AG04449 (cell line): ENCODE data around the gene MBD1.
"Not testable (repeated sequence)": the region's sequence is repeated elsewhere in the genome, so short reads cannot be mapped to it uniquely, and the experiment has no call there.

ENCODE experiments used
- CTCF ChIA-PET: fragments of 350-600 bp; formaldehyde crosslinking; extraction: SDS; loops from one replicate; lab custom pipeline; 2021; ENCODE audit warnings: antibody characterized with exemption; lab: Yijun Ruan, JAX
- POLR2A ChIA-PET: fragments of 400-600, 350-600 bp; formaldehyde crosslinking; extraction: SDS; loops from one replicate; lab custom pipeline; 2020; ENCODE audit warnings: antibody characterized with exemption, inconsistent platforms; lab: Yijun Ruan, JAX
- DNase-seq: peaks from one replicate; pipeline ENCODE4 v3.0.0-alpha.2; 2010; ENCODE audit warnings: low read depth, low spot score
- H3K4me3 ChIP-seq: 2 replicates; pipeline ENCODE4 v1.5.1; 2011; ENCODE audit warnings: low read depth, mild to moderate bottlenecking, control low read depth, low read length
- TF ChIP-seq, protein P1 (sequence below): IDR thresholded peaks from one replicate; pipeline ENCODE4 v1.5.1; 2011; ENCODE audit warnings: mild to moderate bottlenecking, moderate library complexity, low read length, control low read depth, inconsistent platforms; ENCODE audit not compliant: insufficient read depth; ENCODE audit errors: missing control alignments

Gene MBD1

DNA sequence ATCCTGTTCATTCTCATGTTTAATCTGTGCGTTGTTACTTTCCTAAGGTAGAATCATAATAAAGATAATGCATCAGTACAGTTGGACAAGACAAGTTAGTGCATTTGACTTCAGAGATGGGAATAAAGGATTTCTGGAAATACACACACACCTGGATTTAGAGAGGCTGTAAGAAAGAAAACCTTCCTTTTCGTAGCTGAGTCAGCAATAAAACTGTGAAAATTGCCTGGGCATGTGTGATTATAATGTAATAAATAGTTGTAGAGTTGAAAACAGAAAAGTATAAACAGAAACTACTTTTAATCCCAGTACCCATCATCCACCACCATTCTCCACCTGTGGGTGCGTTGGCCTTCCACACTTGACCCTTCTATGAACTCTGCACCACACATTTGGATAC is 30.4 kb downstream of the MBD1 start:
- DNase-seq, result no peak
- H3K4me3 ChIP-seq, result no peak overlapping the region
- TF ChIP-seq, protein P1, sequence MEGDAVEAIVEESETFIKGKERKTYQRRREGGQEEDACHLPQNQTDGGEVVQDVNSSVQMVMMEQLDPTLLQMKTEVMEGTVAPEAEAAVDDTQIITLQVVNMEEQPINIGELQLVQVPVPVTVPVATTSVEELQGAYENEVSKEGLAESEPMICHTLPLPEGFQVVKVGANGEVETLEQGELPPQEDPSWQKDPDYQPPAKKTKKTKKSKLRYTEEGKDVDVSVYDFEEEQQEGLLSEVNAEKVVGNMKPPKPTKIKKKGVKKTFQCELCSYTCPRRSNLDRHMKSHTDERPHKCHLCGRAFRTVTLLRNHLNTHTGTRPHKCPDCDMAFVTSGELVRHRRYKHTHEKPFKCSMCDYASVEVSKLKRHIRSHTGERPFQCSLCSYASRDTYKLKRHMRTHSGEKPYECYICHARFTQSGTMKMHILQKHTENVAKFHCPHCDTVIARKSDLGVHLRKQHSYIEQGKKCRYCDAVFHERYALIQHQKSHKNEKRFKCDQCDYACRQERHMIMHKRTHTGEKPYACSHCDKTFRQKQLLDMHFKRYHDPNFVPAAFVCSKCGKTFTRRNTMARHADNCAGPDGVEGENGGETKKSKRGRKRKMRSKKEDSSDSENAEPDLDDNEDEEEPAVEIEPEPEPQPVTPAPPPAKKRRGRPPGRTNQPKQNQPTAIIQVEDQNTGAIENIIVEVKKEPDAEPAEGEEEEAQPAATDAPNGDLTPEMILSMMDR, result no peak
- POLR2A ChIA-PET, result no interaction called here
- CTCF ChIA-PET, result no interaction called here

DNA sequence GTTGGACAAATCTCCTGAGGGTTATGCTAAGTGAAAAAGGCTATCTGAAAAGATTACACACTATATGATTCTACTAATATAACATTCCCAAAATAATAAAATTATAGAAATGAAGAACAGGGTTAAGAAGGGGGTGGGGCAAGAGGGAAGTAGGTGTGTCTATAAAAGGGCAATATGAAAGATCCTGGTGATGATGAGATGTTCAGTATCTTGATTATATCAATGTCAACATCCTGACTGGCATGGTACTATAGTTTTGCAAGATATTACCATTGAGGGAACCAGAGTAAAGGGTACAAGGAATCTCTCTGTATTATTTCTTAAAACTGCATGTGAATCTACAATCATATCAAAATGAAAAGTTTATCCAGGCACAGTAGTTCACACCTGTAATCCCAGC is 31.7 kb downstream of the MBD1 start:
- ChIA-PET CTCF (no interaction called here), POLR2A (no interaction called here)
- no peak for DNase-seq
- TF ChIP-seq, protein P1, result no peak
- no peak overlapping the region for H3K4me3 ChIP-seq

DNA sequence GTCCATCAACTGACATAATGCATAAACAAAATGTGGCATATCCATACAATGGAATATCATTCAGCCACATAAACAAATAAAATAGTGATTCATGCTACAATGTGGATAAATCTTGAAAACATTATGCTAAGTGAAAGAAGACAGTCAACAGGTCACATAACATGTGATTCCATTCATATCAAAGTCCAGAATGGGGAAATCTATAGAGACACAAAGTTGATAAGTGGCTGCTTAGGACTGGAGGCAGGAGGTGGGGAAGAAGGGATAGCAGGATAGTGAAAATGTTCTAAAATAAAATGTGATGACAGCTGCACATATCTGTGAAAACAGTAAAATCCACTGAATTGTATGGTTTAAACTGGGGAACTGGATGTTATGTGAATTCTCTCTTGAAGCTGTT is 33.8 kb downstream of the MBD1 start:
- TF ChIP-seq, protein P1, result no peak
- H3K4me3 ChIP-seq, result no peak overlapping the region
- DNase-seq, result no peak
- POLR2A ChIA-PET, result no interaction called here
- CTCF ChIA-PET, result no interaction called here

DNA sequence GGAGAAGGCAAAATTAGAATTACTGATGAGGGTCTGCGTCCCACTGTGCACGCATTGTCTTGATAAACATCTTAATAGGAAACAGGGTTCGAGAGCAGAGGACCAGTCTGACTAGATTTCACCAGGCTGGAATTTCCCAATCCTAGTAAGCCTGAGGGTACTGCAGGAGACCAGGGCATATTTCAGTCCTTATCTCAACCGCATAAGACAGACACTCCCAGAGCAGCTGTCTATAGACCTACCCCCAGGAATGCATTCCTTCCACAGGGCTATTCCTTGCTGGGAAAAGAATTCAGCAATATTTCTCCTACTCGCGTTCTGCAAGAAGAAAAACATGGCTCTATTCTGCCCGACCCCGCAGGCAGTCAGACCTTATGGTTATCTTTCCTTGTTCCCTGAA is 39.6 kb downstream of the MBD1 start:
- CTCF ChIA-PET, DNase-seq, H3K4me3 ChIP-seq, POLR2A ChIA-PET: not testable (repeated sequence)

DNA sequence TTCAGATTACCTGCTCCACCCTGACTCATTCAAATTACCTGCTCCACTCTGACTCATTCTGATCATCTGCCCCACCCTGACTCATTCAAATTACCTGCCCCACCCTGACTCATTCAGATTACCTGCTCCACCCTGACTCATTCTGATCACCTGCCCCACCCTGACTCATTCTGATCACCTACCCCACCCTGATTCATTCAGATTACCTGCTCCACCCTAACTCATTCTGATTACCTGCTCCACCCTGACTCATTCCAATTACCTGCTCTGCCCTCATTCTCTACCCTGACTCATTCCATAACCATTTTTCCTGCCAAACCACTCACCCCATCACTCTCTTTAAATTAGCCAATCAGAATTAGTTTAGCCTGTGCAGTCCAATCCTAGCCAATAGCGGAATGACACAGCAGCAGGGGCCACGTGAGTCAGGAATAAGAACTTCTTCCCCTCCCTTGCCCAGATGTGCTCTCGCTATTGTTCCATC is 41.2 kb downstream of the MBD1 start:
- ChIA-PET POLR2A (no interaction called here), CTCF (no interaction called here)
- no peak for DNase-seq
- no peak overlapping the region for H3K4me3 ChIP-seq
- TF ChIP-seq, protein P1, result no peak

DNA sequence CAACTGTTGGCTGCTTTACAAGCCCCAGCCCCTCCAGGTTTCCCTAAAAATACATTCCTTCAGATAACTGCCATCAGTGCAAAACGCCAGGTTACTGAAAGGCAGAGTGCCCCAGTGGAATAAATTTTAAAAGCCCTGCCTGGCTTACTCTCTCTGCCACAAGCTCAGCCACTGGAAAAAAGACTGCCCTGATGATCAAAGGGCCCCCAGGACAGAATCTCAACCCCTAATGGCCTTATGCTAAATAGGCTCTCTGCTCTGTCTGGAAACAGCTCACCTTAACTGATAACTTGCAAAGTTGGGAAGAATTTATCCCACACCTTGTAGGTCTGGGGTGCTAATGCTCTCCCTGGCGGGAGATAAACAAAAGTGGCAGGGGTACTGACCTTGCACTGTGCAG is 48.9 kb downstream of the MBD1 start:
- no peak overlapping the region for H3K4me3 ChIP-seq
- ChIA-PET POLR2A (no interaction called here), CTCF (no interaction called here)
- DNase-seq, result no peak
- TF ChIP-seq, protein P1, result no peak

DNA sequence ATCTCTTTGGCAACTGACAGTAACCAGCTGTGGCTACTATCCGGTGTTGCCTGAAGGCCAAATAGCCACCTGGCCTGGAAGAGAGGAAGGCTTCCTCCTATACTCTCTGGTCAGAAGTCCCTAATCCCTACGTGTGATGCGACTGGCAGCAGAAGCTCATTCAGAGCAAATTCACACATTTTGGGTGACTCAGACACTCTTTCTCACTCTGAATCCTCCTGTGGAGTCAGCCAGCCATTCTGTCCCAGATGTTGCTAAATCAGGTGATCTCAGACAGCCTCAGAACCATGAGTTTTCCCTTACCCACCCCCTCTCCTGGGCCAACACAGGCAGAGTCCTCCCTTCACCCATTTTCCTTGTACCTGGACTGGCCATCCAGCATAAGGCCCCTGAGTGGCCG is 49.7 kb downstream of the MBD1 start:
- POLR2A ChIA-PET, result no interaction called here
- TF ChIP-seq, protein P1, result no peak
- CTCF ChIA-PET, result no interaction called here
- DNase-seq, result no peak
- H3K4me3 ChIP-seq, result no peak overlapping the region

DNA sequence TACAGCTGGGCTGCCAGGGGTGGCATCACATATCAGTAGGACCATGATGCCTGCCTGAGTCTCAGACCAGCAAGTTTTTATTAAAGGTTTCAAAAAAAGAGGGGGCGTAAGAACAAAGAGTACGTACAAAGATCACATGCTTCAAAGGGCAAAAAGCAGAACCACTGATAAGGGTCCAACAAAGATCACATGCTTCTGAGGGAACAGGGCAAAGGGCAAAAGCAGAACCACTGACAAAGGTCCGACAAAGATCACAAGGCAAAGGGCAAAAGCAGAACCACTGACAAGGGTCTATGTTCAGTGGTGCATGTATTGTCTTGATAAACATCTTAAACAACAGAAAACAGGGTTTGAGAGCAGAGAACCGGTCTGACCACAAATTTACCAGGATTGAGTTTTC is 61.1 kb downstream of the MBD1 start:
- POLR2A ChIA-PET, H3K4me3 ChIP-seq, DNase-seq: not testable (repeated sequence)
- CTCF ChIA-PET, result interaction anchor here (4.7 kb wide), 1 partner anchor 136 kb away, joined by 34 read pairs; no protein-coding TSS in a partner anchor
